ENCODE measurements around the gene LPP. TPM values are rescaled to one million over a fixed set of nuclear protein-coding genes. Genes with fewer than 3 reads are reported as not detected.
A peak's percentile ranks its signal among the peaks of the same experiment; 100 is the strongest.

Gene LPP
- total and polyA plus RNA-seq, 2 of the 13 experiments (the other 11 are each of a cell fraction or from before 2014, with no cell fraction given), result 19.2 to 29.9 TPM

- intact Hi-C loops (cut with micrococcal nuclease; ENCODE audit: unreplicated experiment), result no loop called here
Measured at GRCh38 chr3:188539631-188540194, 385.8 kb downstream of the LPP start.

GRCh38 chr3:188542196-188542595 lies 388.2 kb downstream of the LPP start:
- ChIA-PET POLR2A (interaction anchor here (0.9 kb wide), 1 partner anchor 204 kb away, joined by 4 read pairs; no protein-coding TSS in a partner anchor), CTCF (ENCODE audit: low intra/inter-chr PET ratio, low total read pairs) (no interaction called here)
- Histone ChIP-seq H3K4me2 (ENCODE audit: low read depth, low read length) (peak overlapping the region; percentile 13), H3K9ac (ENCODE audit: insufficient read depth, low read depth, low read length) (no peak overlapping the region), H2AFZ (ENCODE audit: low read length) (no peak overlapping the region), H3K4me3 (replicated peaks in 1 of 3; ENCODE audit: insufficient read depth in 1 of 3, low read depth in 2 of 3, low read length in 3 of 3) (no peak overlapping the region), H3K79me2 (ENCODE audit: insufficient read depth, low read length) (no peaks in the 10 kb centered on the region), H3K27ac (ENCODE audit: extremely low read length, insufficient read depth, low read length) (peak overlapping the region; percentile 53), H3K4me1 (ENCODE audit: insufficient read depth, low read length) (peaks cover 68% of the 10 kb centered on the region), H3K27me3 (ENCODE audit: control insufficient read depth in 1 of 2, insufficient read depth in 2 of 2, low read length in 2 of 2) (no peaks in the 10 kb centered on the region), H3K36me3 (replicated peaks in 1 of 2; ENCODE audit: control insufficient read depth in 1 of 2, insufficient read depth in 2 of 2, low read length in 2 of 2) (peaks cover 0 to 4% of the 10 kb centered on the region in 2 experiments; a peak in 1 of 5 replicates), H4K20me1 (ENCODE audit: insufficient read depth, low read length) (no peaks in the 10 kb centered on the region), H3K9me3 (ENCODE audit: low read length) (no peaks in the 10 kb centered on the region)
- FAIRE-seq (no peak), DNase-seq (ENCODE audit: low spot score) (peak; percentile 67), ATAC-seq (peak; percentile 83)
- 26% methylated on average over 1 of the region's 1 CpG for WGBS (ENCODE audit: low lambda C conversion rate)
- no TSS peak for BruUV-seq (replicated peaks)
- in situ Hi-C loops (cut with HindIII; ENCODE audit: extremely low pct_ligation_motif_present, low pct_unique_long_range_greater_than_20kb), result no loop called here
- intact Hi-C loops (cut with micrococcal nuclease; ENCODE audit: unreplicated experiment), result no loop called here
- no peak for TF ChIP-seq ZBTB39 (CRISPR knock-in tag; IDR thresholded peaks at IDR 0.05)
- no peak for TF ChIP-seq ZNF749 (CRISPR knock-in tag; IDR thresholded peaks at IDR 0.05; ENCODE audit: borderline replicate concordance)
- peak; percentile 42; the same call in 1 of the 2 replicates for TF ChIP-seq HNF4A (CRISPR knock-in tag; IDR thresholded peaks at IDR 0.05)
- TF ChIP-seq ZBTB20 (CRISPR knock-in tag; IDR thresholded peaks at IDR 0.05; ENCODE audit: borderline replicate concordance, low read depth), result peak; percentile 69; the same call in 1 of the 2 replicates
- TF ChIP-seq HOMEZ (CRISPR knock-in tag; IDR thresholded peaks at IDR 0.05; ENCODE audit: low read depth), result peak; percentile 98
- TF ChIP-seq THAP11 (CRISPR knock-in tag; IDR thresholded peaks at IDR 0.05), result peak; percentile 60
- peak; percentile 82; the same call in 1 of the 2 replicates for TF ChIP-seq HMG20A (CRISPR knock-in tag; IDR thresholded peaks at IDR 0.05; ENCODE audit: borderline replicate concordance)
- peak; percentile 77; the same call in 1 of the 2 replicates for TF ChIP-seq ZKSCAN8 (CRISPR knock-in tag; IDR thresholded peaks at IDR 0.05; ENCODE audit: borderline replicate concordance)
- no peak for TF ChIP-seq ADNP (CRISPR knock-in tag; IDR thresholded peaks at IDR 0.05)

More at GRCh38 chr3:188539631-188540194, 385.8 kb downstream of the LPP start:
- DNase-seq (ENCODE audit: low spot score) (no peak), FAIRE-seq (no peak), ATAC-seq (no peak)
- Histone ChIP-seq H3K4me1 (ENCODE audit: insufficient read depth, low read length) (peaks cover 48% of the 10 kb centered on the region), H3K9me3 (ENCODE audit: low read length) (no peaks in the 10 kb centered on the region), H3K36me3 (replicated peaks in 1 of 2; ENCODE audit: control insufficient read depth in 1 of 2, insufficient read depth in 2 of 2, low read length in 2 of 2) (no peaks in the 10 kb centered on the region), H2AFZ (ENCODE audit: low read length) (no peak overlapping the region), H3K9ac (ENCODE audit: insufficient read depth, low read depth, low read length) (no peak overlapping the region), H3K79me2 (ENCODE audit: insufficient read depth, low read length) (no peaks in the 10 kb centered on the region), H3K27ac (ENCODE audit: extremely low read length, insufficient read depth, low read length) (no peak overlapping the region), H3K4me3 (replicated peaks in 1 of 3; ENCODE audit: insufficient read depth in 1 of 3, low read depth in 2 of 3, low read length in 3 of 3) (no peak overlapping the region), H4K20me1 (ENCODE audit: insufficient read depth, low read length) (no peaks in the 10 kb centered on the region), H3K27me3 (ENCODE audit: control insufficient read depth in 1 of 2, insufficient read depth in 2 of 2, low read length in 2 of 2) (no peaks in the 10 kb centered on the region), H3K4me2 (ENCODE audit: low read depth, low read length) (no peak overlapping the region)
- TF ChIP-seq HMGXB4 (CRISPR knock-in tag; IDR thresholded peaks at IDR 0.05; ENCODE audit: borderline replicate concordance in 1 of 2, low read depth in 1 of 2), result no peak
- peak; percentile 55; the same call in 1 of the 2 replicates for TF ChIP-seq NFE2L2 (IDR thresholded peaks at IDR 0.05; ENCODE audit: low read length)
- ChIA-PET POLR2A (no interaction called here), CTCF (ENCODE audit: low intra/inter-chr PET ratio, low total read pairs) (no interaction called here)
- in situ Hi-C loops (cut with HindIII; ENCODE audit: extremely low pct_ligation_motif_present, low pct_unique_long_range_greater_than_20kb), result no loop called here
- BruUV-seq (replicated peaks), result no TSS peak
